ENCODE measurements around the gene PDLIM4.

Gene PDLIM4

GRCh38 chr5:132268769-132269551 is 11.5 kb downstream of the PDLIM4 start:
- DNase-seq = no peak

- DNase-seq = no peak
Observed at GRCh38 chr5:132269635-132270334, 12.3 kb downstream of the PDLIM4 start.

- no peak for DNase-seq
Observed at GRCh38 chr5:132270335-132270665, 12.8 kb downstream of the PDLIM4 start.

- peak; percentile 65 for DNase-seq
Observed at GRCh38 chr5:132270706-132271105, 13.2 kb downstream of the PDLIM4 start.

- no peak for DNase-seq
Observed at GRCh38 chr5:132271251-132272246, 14.1 kb downstream of the PDLIM4 start.

- DNase-seq = peak; percentile 15
Observed at GRCh38 chr5:132272311-132273210, 15.1 kb downstream of the PDLIM4 start.

- no peak for DNase-seq
Observed at GRCh38 chr5:132273631-132274030, 16.1 kb downstream of the PDLIM4 start.

GRCh38 chr5:132274050-132274792 is 16.7 kb downstream of the PDLIM4 start:
- no peak for DNase-seq

- no peak for DNase-seq
Observed at GRCh38 chr5:132275367-132276220, 18.1 kb downstream of the PDLIM4 start.

GRCh38 chr5:132277256-132277655 is 19.8 kb downstream of the PDLIM4 start:
- no peak for DNase-seq

- DNase-seq = no peak
Observed at GRCh38 chr5:132277971-132278853, 20.7 kb downstream of the PDLIM4 start.

- DNase-seq = no peak
Observed at GRCh38 chr5:132279801-132280200, 22.3 kb downstream of the PDLIM4 start.

- no peak for DNase-seq
Observed at GRCh38 chr5:132280371-132281240, 23.1 kb downstream of the PDLIM4 start.

- no peak for DNase-seq
Observed at GRCh38 chr5:132281856-132282614, 24.5 kb downstream of the PDLIM4 start.

- peak; percentile 19 for DNase-seq
Observed at GRCh38 chr5:132283423-132284043, 26.0 kb downstream of the PDLIM4 start.

GRCh38 chr5:132289097-132289496 is 31.6 kb downstream of the PDLIM4 start:
- no peak for DNase-seq

- no peak for DNase-seq
Observed at GRCh38 chr5:132291026-132291425, 33.5 kb downstream of the PDLIM4 start.

Data from NCI-H446 treated with DMSO at 0.1 percent for 48 hours (cell line).